Kidney (tissue), 14 donors: Measurements from ENCODE around the gene IKZF2. TPM values are rescaled to one million over a fixed set of nuclear protein-coding genes. Genes with fewer than 3 reads are reported as not detected.

Experiments used
- DNase-seq, 5 donors: peaks; one replicate each; pipeline ENCODE4 v3.0.0-alpha.2; 2013 to 2020
- FAIRE-seq: peaks from 2 replicates; lab custom pipeline; 2012; peaks lifted over from hg19 to GRCh38; lab: Jason Lieb, UNC
- H3K27ac ChIP-seq, 2 donors: one replicate each; pipeline ENCODE4 v1.7.0; 2013; ENCODE audit warnings: low read depth in 2 of 2, low read length in 2 of 2, inconsistent platforms in 1 of 2
- H3K27me3 ChIP-seq: one replicate; pipeline ENCODE4 v1.7.1; 2013; ENCODE audit warnings: low read length, inconsistent platforms; ENCODE audit not compliant: control insufficient read depth, insufficient read depth
- H3K36me3 ChIP-seq, 3 donors: one replicate each; pipeline versions ENCODE4 v1.7.0 to v1.7.1; 2013; ENCODE audit warnings: low read length in 3 of 3, control low read depth in 1 of 3, inconsistent platforms in 1 of 3; ENCODE audit not compliant: insufficient read depth in 3 of 3, control insufficient read depth in 2 of 3
- H3K4me1 ChIP-seq, 3 donors: one replicate each; pipeline versions ENCODE4 v1.7.0 to v1.7.1; 2013; ENCODE audit warnings: low read length in 3 of 3, inconsistent platforms in 1 of 3, low read depth in 1 of 3; ENCODE audit not compliant: control insufficient read depth in 2 of 3, insufficient read depth in 2 of 3
- H3K4me3 ChIP-seq, 3 donors: one replicate each; pipeline versions ENCODE4 v1.7.0 to v1.8.1; 2013; ENCODE audit warnings: low read length in 3 of 3, control low read depth in 1 of 3, inconsistent platforms in 1 of 3
- H3K9ac ChIP-seq, 3 donors: one replicate each; pipeline versions ENCODE4 v1.7.0 to v1.7.1; 2013; ENCODE audit warnings: low read length in 3 of 3, control low read depth in 1 of 3, inconsistent platforms in 1 of 3
- H3K9me3 ChIP-seq, 3 donors: one replicate each; pipeline versions ENCODE4 v1.7.0 to v1.7.1; 2013; ENCODE audit warnings: low read length in 3 of 3, control low read depth in 1 of 3, inconsistent platforms in 1 of 3; ENCODE audit not compliant: control insufficient read depth in 2 of 3, insufficient read depth in 1 of 3
- intact Hi-C: fragments of 100-400 bp; cut with DNase I; formaldehyde crosslinking; loops from one replicate; pipeline ENCODE4 v1.11.1; 2022
- polyA plus RNA-seq: library from polyadenylated mRNA; stranded (reverse); fragments of 350-450 nt; fragmentation: Illumina TruSeq; extraction: RNeasy Lipid Tissue Mini Kit (QIAGEN cat#74804); gene quantifications from one replicate; pipeline ENCODE4 v1.2.3, GENCODE V29; 2014; ENCODE audit warnings: low read depth, low replicate concordance; ENCODE audit not compliant: insufficient read depth
- total RNA-seq: library from RNA; stranded (reverse); fragmentation: NEBNext Ultra II Directional; extraction: Animal tissue kit (Norgen Biotek cat#: 25700); gene quantifications from one replicate; pipeline ENCODE4 v1.2.1, GENCODE V29; 2021
- TF ChIP-seq, protein P1 (sequence below): IDR thresholded peaks from 3 replicates; pipeline ENCODE4 v1.5.1; 2012; ENCODE audit warnings: mild to moderate bottlenecking, moderate library complexity, borderline replicate concordance; ENCODE audit not compliant: insufficient read depth; ENCODE audit errors: extremely low read depth
- donor health status: control.
- donor health status: control.
- donor health status: control.
- donor health status: control.
- donor health status: control.
- donor health status: DM: yes; HTN: yes; CAD: no.
- donor health status: Normal renal cell carcinoma (clear cell type).

Gene IKZF2
- total and polyA plus RNA-seq, 2 donors from 2014 or later = 0.75 to 12.4 TPM

DNA sequence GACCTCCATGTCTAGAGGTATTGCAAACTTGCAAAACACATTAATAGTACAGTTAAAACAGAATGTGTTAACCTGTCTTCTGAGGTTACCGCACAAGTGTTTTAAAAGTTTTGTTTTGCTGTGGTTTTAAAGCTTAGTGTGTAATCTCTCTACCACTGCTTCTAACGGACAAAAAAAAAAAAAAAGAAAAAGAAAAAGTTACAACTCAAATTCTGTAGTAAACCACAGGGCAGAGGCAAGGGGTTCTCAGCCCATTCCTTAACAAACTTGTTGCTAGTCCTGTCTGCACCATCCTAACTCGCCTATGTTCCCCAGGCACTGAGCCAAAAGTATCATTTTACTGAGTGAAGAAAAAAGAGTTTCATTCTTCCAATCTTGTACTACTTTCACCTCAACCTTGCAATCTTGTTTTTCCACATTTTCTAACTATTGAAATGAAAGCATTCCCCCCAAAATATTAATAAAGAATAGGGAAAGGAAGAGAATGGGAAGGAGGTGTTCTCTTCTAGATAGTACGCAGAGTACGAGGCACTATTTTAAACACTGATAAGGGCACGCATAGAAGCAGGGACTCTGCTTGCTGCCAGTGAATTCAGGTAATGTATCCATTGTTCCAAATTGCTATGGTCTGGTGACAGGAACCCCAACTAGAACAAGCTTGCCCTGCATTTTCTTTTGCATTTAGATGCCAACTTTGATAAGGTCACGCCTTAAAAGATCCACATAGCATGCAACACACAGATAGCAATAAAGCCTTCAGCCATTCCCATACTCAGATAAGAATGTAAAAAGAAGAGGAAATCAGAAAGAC is 47.1 kb downstream of the IKZF2 start:
- Histone ChIP-seq H3K4me1 (no peaks in the 10 kb centered on the region), H3K4me3 (no peak overlapping the region), H3K27ac (no peak overlapping the region), H3K9ac (no peak overlapping the region), H3K27me3 (no peaks in the 10 kb centered on the region), H3K9me3 (no peaks in the 10 kb centered on the region), H3K36me3 (no peaks in the 10 kb centered on the region)
- intact Hi-C loops = no loop called here
- no peak for FAIRE-seq
- DNase-seq = peak in 2 of 5 donors; percentile 2 to 42
- TF ChIP-seq, protein P1, sequence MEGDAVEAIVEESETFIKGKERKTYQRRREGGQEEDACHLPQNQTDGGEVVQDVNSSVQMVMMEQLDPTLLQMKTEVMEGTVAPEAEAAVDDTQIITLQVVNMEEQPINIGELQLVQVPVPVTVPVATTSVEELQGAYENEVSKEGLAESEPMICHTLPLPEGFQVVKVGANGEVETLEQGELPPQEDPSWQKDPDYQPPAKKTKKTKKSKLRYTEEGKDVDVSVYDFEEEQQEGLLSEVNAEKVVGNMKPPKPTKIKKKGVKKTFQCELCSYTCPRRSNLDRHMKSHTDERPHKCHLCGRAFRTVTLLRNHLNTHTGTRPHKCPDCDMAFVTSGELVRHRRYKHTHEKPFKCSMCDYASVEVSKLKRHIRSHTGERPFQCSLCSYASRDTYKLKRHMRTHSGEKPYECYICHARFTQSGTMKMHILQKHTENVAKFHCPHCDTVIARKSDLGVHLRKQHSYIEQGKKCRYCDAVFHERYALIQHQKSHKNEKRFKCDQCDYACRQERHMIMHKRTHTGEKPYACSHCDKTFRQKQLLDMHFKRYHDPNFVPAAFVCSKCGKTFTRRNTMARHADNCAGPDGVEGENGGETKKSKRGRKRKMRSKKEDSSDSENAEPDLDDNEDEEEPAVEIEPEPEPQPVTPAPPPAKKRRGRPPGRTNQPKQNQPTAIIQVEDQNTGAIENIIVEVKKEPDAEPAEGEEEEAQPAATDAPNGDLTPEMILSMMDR = no peak

DNA sequence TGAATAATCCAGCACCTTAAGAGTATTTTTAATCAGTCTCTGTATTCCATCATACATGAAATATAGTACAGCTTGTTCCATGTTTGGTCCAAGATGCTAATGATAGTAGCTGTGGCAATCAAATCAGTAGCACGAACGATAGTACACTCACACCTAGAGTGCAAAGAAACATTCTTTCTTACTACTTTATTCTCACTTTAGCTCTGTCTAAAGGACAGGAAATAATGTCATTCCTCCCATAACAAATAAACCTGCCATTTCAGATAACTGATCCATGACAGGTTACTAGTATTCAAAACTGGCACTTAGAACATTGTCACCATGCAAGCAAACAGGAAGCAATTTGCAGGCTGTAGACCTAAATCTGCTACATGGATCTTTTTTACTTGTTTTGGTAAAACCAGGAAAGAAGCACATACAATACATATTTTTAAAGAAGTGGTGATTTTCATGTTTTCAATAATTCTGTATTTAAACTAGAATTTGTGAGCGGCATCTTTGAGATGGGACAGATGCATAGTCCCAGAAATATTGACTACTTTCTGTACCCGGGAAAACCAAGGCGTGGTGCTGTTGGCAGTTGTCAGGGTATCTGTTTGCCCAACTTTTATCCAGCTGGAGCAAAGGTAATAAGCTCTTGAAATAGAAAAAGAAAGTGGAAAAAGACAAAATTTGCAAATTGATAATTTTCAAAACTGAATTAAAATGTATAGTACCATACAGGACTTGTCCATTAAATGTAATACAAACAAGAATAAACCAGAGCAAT is 49.5 kb downstream of the IKZF2 start:
- intact Hi-C loops = no loop called here
- no peaks in the 10 kb centered on the region for H3K9me3 ChIP-seq
- H3K27me3 ChIP-seq = no peaks in the 10 kb centered on the region
- H3K9ac ChIP-seq = no peak overlapping the region
- DNase-seq (no peak), FAIRE-seq (no peak)
- H3K4me3 ChIP-seq = no peak overlapping the region
- no peaks in the 10 kb centered on the region for H3K36me3 ChIP-seq
- TF ChIP-seq, protein P1 = no peak
- H3K27ac ChIP-seq = no peak overlapping the region
- no peaks in the 10 kb centered on the region for H3K4me1 ChIP-seq

DNA sequence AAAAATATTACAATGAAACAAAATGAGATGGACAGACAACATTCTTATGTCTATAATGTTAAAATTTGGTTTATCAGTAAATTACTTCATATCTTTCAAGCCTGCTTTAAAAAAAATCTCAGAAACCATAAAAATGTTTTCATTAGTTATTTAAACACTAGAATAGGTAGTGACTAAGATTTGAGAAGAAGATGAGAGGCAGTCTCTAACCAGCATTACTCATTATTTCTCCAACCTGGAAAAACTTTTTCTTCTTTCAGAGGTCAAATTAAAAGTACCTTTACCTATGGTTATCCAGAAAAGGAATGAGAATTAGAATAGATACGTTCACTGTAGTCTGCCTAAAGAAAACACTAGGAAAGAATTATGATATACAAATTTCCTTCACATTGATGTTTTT is 50.3 kb downstream of the IKZF2 start:
- intact Hi-C loops = no loop called here
- H3K27ac ChIP-seq = no peak overlapping the region
- H3K4me3 ChIP-seq = no peak overlapping the region
- TF ChIP-seq, protein P1 = no peak
- no peaks in the 10 kb centered on the region for H3K9me3 ChIP-seq
- no peaks in the 10 kb centered on the region for H3K36me3 ChIP-seq
- no peaks in the 10 kb centered on the region for H3K27me3 ChIP-seq
- no peak overlapping the region for H3K9ac ChIP-seq
- FAIRE-seq (no peak), DNase-seq (no peak)
- no peaks in the 10 kb centered on the region for H3K4me1 ChIP-seq
